ENCODE measurements around the gene MFNG.

DNA sequence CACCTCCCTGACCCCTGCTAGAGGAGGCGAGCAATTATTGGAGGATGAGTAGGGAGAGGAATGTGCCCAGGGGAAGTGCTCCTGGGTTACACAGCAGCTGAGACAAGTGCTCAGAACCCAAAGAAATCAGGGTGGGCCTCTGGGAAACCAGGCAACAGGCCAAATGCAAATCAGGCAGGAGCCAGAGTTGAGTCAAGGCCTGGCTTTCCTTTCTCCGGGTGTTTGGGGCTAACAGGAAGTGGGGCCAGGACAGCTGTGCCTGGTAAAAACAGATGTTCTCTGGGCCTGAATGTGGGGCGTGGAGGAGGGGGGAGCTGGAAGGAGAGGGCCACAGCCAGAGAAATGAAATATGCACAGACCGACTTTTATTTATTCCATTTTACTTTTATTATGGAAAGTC, 22.0 kb downstream of the MFNG start:
- TF ChIP-seq POLR2A (IDR thresholded peaks at IDR 0.05; ENCODE audit: borderline replicate concordance, extremely low read depth, insufficient read depth, insufficient read length) (no peak), POLR2AphosphoS5 (IDR thresholded peaks at IDR 0.05; ENCODE audit: low read depth, low read length) (no peak), SIN3A (IDR thresholded peaks at IDR 0.05; ENCODE audit: low read depth) (no peak), EZH2phosphoT487 (IDR thresholded peaks at IDR 0.05; ENCODE audit: borderline replicate concordance) (no peak), ELF1 (IDR thresholded peaks at IDR 0.05; ENCODE audit: borderline replicate concordance, low read depth) (no peak), FOSL1 (IDR thresholded peaks at IDR 0.05; ENCODE audit: low read depth) (no peak), SRF (IDR thresholded peaks at IDR 0.05; ENCODE audit: low read depth) (no peak), SP1 (IDR thresholded peaks at IDR 0.05; ENCODE audit: low read depth) (no peak), EZH2 (IDR thresholded peaks at IDR 0.05) (no peak), EGR1 (IDR thresholded peaks at IDR 0.05; ENCODE audit: low read depth) (no peak), RAD21 (IDR thresholded peaks at IDR 0.05; ENCODE audit: low read depth) (no peak)
- TF ChIP-seq, protein P1, sequence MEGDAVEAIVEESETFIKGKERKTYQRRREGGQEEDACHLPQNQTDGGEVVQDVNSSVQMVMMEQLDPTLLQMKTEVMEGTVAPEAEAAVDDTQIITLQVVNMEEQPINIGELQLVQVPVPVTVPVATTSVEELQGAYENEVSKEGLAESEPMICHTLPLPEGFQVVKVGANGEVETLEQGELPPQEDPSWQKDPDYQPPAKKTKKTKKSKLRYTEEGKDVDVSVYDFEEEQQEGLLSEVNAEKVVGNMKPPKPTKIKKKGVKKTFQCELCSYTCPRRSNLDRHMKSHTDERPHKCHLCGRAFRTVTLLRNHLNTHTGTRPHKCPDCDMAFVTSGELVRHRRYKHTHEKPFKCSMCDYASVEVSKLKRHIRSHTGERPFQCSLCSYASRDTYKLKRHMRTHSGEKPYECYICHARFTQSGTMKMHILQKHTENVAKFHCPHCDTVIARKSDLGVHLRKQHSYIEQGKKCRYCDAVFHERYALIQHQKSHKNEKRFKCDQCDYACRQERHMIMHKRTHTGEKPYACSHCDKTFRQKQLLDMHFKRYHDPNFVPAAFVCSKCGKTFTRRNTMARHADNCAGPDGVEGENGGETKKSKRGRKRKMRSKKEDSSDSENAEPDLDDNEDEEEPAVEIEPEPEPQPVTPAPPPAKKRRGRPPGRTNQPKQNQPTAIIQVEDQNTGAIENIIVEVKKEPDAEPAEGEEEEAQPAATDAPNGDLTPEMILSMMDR (IDR thresholded peaks at IDR 0.05 in 2 of 3, conservative IDR thresholded peaks at IDR 0.05 in 1 of 3; ENCODE audit: borderline replicate concordance in 1 of 3, insufficient read depth in 1 of 3, low read depth in 2 of 3, low read length in 2 of 3), result no peak
- TF ChIP-seq, protein P2, sequence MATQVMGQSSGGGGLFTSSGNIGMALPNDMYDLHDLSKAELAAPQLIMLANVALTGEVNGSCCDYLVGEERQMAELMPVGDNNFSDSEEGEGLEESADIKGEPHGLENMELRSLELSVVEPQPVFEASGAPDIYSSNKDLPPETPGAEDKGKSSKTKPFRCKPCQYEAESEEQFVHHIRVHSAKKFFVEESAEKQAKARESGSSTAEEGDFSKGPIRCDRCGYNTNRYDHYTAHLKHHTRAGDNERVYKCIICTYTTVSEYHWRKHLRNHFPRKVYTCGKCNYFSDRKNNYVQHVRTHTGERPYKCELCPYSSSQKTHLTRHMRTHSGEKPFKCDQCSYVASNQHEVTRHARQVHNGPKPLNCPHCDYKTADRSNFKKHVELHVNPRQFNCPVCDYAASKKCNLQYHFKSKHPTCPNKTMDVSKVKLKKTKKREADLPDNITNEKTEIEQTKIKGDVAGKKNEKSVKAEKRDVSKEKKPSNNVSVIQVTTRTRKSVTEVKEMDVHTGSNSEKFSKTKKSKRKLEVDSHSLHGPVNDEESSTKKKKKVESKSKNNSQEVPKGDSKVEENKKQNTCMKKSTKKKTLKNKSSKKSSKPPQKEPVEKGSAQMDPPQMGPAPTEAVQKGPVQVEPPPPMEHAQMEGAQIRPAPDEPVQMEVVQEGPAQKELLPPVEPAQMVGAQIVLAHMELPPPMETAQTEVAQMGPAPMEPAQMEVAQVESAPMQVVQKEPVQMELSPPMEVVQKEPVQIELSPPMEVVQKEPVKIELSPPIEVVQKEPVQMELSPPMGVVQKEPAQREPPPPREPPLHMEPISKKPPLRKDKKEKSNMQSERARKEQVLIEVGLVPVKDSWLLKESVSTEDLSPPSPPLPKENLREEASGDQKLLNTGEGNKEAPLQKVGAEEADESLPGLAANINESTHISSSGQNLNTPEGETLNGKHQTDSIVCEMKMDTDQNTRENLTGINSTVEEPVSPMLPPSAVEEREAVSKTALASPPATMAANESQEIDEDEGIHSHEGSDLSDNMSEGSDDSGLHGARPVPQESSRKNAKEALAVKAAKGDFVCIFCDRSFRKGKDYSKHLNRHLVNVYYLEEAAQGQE (IDR thresholded peaks at IDR 0.05; ENCODE audit: low read depth), result no peak
- TF ChIP-seq, protein P3, sequence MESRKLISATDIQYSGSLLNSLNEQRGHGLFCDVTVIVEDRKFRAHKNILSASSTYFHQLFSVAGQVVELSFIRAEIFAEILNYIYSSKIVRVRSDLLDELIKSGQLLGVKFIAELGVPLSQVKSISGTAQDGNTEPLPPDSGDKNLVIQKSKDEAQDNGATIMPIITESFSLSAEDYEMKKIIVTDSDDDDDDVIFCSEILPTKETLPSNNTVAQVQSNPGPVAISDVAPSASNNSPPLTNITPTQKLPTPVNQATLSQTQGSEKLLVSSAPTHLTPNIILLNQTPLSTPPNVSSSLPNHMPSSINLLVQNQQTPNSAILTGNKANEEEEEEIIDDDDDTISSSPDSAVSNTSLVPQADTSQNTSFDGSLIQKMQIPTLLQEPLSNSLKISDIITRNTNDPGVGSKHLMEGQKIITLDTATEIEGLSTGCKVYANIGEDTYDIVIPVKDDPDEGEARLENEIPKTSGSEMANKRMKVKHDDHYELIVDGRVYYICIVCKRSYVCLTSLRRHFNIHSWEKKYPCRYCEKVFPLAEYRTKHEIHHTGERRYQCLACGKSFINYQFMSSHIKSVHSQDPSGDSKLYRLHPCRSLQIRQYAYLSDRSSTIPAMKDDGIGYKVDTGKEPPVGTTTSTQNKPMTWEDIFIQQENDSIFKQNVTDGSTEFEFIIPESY (IDR thresholded peaks at IDR 0.05; ENCODE audit: extremely low read depth, insufficient replicate concordance, low read length), result no peak

Measured in HCT116 (cell line).